NCI-H2081 (cell line): ENCODE data around the gene EGF.
"Not testable (repeated sequence)": the region's sequence is repeated elsewhere in the genome, so short reads cannot be mapped to it uniquely, and the experiment has no call there.

Source experiments
- DNase-seq, 2 experiments: peaks; one replicate each; lab custom pipeline; 2025; lab: John Stamatoyannopoulos, UW

EGF gene

GRCh38 chr4:110039164-110039563 lies 126.5 kb downstream of the EGF start:
- not testable (repeated sequence) for DNase-seq

GRCh38 chr4:110041735-110042134 lies 129.1 kb downstream of the EGF start:
- no peak for DNase-seq

- no peak for DNase-seq
These were observed 130.1 kb downstream of the EGF start for GRCh38 chr4:110042545-110043517.

- peak in 1 of 2 experiments; percentile 11 for DNase-seq
These were observed 133.9 kb downstream of the EGF start for GRCh38 chr4:110046588-110047049.

- peak; percentile 2 to 6 for DNase-seq
These were observed 137.6 kb downstream of the EGF start for GRCh38 chr4:110049951-110050925.

GRCh38 chr4:110055158-110055768 lies 142.6 kb downstream of the EGF start:
- no peak for DNase-seq

GRCh38 chr4:110058677-110059076 lies 146.0 kb downstream of the EGF start:
- DNase-seq = no peak

GRCh38 chr4:110059556-110060191 lies 147.0 kb downstream of the EGF start:
- no peak for DNase-seq

GRCh38 chr4:110061076-110061475 lies 148.4 kb downstream of the EGF start:
- DNase-seq = no peak
